ENCODE measurements around the gene UPP1.

GRCh38 chr7:48083114-48083830 lies 5.8 kb upstream of the UPP1 start:
- TF ChIP-seq CTCF (IDR thresholded peaks at IDR 0.05) (no peak), POLR2A (IDR thresholded peaks at IDR 0.05) (no peak)

All from esophagus squamous epithelium (tissue), 4 donors.